Islet precursor cell (in vitro differentiated cells): ENCODE measurements around the gene PRR18.

Experiments
- DNase-seq: peaks from one replicate; pipeline ENCODE4 v3.0.0-alpha.2; 2018

PRR18 gene

GRCh38 chr6:166305562-166306117 lies 2.6 kb downstream of the PRR18 start:
- no peak for DNase-seq

- no peak for DNase-seq
Observed at GRCh38 chr6:166304106-166304505, 4.1 kb downstream of the PRR18 start.

- no peak for DNase-seq
Observed at GRCh38 chr6:166301611-166302529, 6.3 kb downstream of the PRR18 start.

- no peak for DNase-seq
Observed at GRCh38 chr6:166300357-166300987, 7.7 kb downstream of the PRR18 start.

GRCh38 chr6:166297606-166298005 lies 10.6 kb downstream of the PRR18 start:
- DNase-seq = no peak

GRCh38 chr6:166296035-166296883 lies 11.9 kb downstream of the PRR18 start:
- DNase-seq = no peak

- DNase-seq = peak; percentile 47
Observed at GRCh38 chr6:166293731-166294584, 14.2 kb downstream of the PRR18 start.

GRCh38 chr6:166289207-166290060 lies 18.8 kb downstream of the PRR18 start:
- no peak for DNase-seq

- DNase-seq = peak; percentile 55
Observed at GRCh38 chr6:166286839-166287271, 21.3 kb downstream of the PRR18 start.

GRCh38 chr6:166285233-166285632 lies 23.0 kb downstream of the PRR18 start:
- peak; percentile 61 for DNase-seq

- DNase-seq = no peak
Observed at GRCh38 chr6:166284640-166285039, 23.6 kb downstream of the PRR18 start.

- DNase-seq = peak; percentile 41
Observed at GRCh38 chr6:166282394-166283032, 25.7 kb downstream of the PRR18 start.

- no peak for DNase-seq
Observed at GRCh38 chr6:166281104-166281503, 27.1 kb downstream of the PRR18 start.

GRCh38 chr6:166279393-166279679 lies 28.9 kb downstream of the PRR18 start:
- no peak for DNase-seq

GRCh38 chr6:166278579-166279392 lies 29.4 kb downstream of the PRR18 start:
- no peak for DNase-seq

GRCh38 chr6:166277892-166278578 lies 30.2 kb downstream of the PRR18 start:
- DNase-seq = no peak

GRCh38 chr6:166277018-166277417 lies 31.2 kb downstream of the PRR18 start:
- no peak for DNase-seq

- DNase-seq = peak; percentile 82
Observed at GRCh38 chr6:166275714-166276166, 32.5 kb downstream of the PRR18 start.
